HL-60 (cell line): Measurements from ENCODE around the gene YWHAQ.

Source experiments
- DNase-seq, 2 experiments: peaks; one replicate each; pipeline ENCODE4 v3.0.0-alpha.2; 2010 to 2020; ENCODE audit warnings: low read depth in 1 of 2, low spot score in 1 of 2
- H3K27ac ChIP-seq: fragments of 250-450 bp; sonication (Bioruptor Pico); replicated peaks from 2 replicates; pipeline ENCODE4 v1.5.1; 2020; ENCODE audit warnings: mild to moderate bottlenecking, moderate library complexity
- H3K27me3 ChIP-seq: fragments of 250-450 bp; sonication (Bioruptor Pico); 2 replicates; pipeline ENCODE4 v1.5.1; 2021; ENCODE audit warnings: mild to moderate bottlenecking, moderate library complexity; ENCODE audit not compliant: insufficient read depth, poor library complexity, severe bottlenecking
- H3K4me3 ChIP-seq: replicated peaks from 2 replicates; pipeline ENCODE4 v1.5.1; 2011; ENCODE audit warnings: mild to moderate bottlenecking, control low read depth, low read length; ENCODE audit not compliant: insufficient read depth
- GABPA ChIP-seq: IDR thresholded peaks from 2 replicates; pipeline ENCODE4 v1.6.1; 2012; ENCODE audit warnings: low read depth
- POLR2AphosphoS5 ChIP-seq: IDR thresholded peaks from 2 replicates; pipeline ENCODE4 v1.6.1; 2012; ENCODE audit warnings: low read depth
- REST ChIP-seq: IDR thresholded peaks from 2 replicates; pipeline ENCODE4 v1.6.1; 2012; ENCODE audit warnings: low read depth; ENCODE audit not compliant: insufficient replicate concordance
- SPI1 ChIP-seq: IDR thresholded peaks from 2 replicates; pipeline ENCODE4 v1.6.1; 2012; ENCODE audit warnings: low read depth, mild to moderate bottlenecking, borderline replicate concordance
- TF ChIP-seq, protein P1 (sequence below): IDR thresholded peaks from one replicate; pipeline ENCODE4 v1.5.1; 2011; ENCODE audit warnings: low read length, control low read depth, inconsistent platforms; ENCODE audit not compliant: insufficient read depth

Gene YWHAQ

DNA sequence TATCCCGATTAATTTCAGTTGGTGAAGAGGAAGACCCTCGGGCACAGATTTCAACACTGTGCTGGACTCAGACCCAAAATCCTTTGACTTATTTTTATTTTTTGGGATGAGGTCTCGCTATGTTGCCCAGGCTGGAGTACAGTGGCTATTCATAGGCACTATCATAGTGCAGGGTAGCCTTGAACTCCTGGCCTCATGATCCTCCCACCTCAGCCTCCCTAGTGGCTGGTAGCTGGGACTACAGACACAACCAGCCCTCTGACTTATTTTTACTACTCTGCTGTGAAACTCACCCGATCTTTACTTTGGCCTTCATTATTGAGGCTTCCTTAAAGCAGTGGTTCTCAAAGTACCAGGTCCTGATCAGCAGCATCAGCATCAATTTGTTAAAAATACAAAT lies 57.0 kb downstream of the YWHAQ start:
- no peak overlapping the region for H3K27ac ChIP-seq
- DNase-seq = no peak
- H3K27me3 ChIP-seq = no peaks in the 10 kb centered on the region
- H3K4me3 ChIP-seq = no peak overlapping the region
- no peak for TF ChIP-seq POLR2AphosphoS5
- TF ChIP-seq, protein P1, sequence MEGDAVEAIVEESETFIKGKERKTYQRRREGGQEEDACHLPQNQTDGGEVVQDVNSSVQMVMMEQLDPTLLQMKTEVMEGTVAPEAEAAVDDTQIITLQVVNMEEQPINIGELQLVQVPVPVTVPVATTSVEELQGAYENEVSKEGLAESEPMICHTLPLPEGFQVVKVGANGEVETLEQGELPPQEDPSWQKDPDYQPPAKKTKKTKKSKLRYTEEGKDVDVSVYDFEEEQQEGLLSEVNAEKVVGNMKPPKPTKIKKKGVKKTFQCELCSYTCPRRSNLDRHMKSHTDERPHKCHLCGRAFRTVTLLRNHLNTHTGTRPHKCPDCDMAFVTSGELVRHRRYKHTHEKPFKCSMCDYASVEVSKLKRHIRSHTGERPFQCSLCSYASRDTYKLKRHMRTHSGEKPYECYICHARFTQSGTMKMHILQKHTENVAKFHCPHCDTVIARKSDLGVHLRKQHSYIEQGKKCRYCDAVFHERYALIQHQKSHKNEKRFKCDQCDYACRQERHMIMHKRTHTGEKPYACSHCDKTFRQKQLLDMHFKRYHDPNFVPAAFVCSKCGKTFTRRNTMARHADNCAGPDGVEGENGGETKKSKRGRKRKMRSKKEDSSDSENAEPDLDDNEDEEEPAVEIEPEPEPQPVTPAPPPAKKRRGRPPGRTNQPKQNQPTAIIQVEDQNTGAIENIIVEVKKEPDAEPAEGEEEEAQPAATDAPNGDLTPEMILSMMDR = no peak
- TF ChIP-seq GABPA = no peak
- TF ChIP-seq SPI1 = no peak
- TF ChIP-seq REST = no peak

GRCh38 chr2:9573013-9573720 lies 57.6 kb downstream of the YWHAQ start:
- TF ChIP-seq GABPA (no peak), SPI1 (no peak), POLR2AphosphoS5 (no peak), REST (no peak)
- TF ChIP-seq, protein P1 = no peak
- Histone ChIP-seq H3K4me3 (no peak overlapping the region), H3K27ac (no peak overlapping the region), H3K27me3 (no peaks in the 10 kb centered on the region)
- no peak for DNase-seq

DNA sequence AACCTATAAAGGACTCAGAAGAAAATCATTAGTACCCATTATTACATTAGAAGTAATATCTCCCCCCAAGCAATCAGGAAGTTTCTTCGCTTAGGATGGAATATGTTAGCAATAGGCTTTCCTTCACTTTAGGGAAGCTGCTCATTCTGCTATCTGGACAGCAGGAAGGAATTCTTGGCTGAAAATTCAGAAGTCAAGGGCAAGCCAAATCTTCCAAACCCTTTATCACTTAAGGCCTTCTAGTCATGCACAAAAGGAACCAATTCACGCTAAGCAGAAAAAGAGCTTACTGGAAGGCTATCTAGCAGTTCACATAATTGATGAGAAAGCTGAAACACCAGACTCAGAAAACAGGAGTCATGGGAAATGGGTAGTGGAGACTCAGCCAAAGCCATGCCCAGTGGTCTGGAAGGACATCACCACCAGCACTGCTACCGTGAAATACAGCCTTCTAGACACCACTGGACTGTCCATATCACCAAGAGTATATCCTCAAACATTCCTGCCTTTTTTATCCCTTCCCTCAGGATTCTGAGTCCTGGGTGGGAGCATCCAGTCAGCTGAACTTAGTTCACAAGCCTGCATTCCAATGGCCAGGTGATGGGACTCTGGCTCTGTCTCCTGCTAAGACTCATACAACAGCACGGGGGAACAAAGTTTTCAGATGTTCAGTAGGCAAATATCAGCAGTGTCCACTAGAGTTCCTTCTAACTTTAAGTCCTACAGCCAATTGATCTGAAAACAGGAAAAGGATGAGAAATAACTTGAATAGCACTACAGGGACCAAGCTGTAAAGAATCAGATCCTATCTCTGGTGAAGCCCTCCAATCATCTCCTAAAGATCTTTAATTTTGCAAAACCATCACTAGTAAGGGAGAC lies 60.4 kb downstream of the YWHAQ start:
- H3K4me3 ChIP-seq = no peak overlapping the region
- no peak for DNase-seq
- TF ChIP-seq POLR2AphosphoS5 (no peak), SPI1 (no peak), REST (no peak), GABPA (no peak)
- TF ChIP-seq, protein P1 = no peak
- no peaks in the 10 kb centered on the region for H3K27me3 ChIP-seq
- no peak overlapping the region for H3K27ac ChIP-seq
